Measurements from ENCODE around the gene AIMP1.

AIMP1 gene

DNA sequence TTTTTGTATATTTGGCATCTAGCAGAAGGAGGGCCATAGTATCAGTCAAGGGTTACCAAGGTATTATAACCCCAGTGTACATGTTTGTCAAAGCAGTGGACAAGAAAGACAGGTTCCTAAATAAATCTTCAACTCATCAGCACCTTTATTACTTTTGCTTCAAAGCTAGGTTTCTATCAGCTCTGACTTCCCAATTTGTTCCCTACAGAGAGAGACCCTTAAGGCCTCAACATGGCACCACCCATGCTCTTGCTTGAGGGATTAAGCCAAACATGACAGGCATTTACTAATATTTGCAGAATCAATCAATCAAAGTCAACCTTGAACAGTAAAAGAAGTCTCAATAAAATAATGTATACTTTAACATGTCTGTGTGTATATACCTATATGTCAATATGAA lies 9.8 kb upstream of the AIMP1 start:
- no peak overlapping the region for H3K4me3 ChIP-seq (replicated peaks; ENCODE audit: insufficient read depth, low read length)
- no peaks in the 10 kb centered on the region for H3K27me3 ChIP-seq (ENCODE audit: insufficient read depth, poor library complexity, severe bottlenecking)
- no peak overlapping the region for H3K27ac ChIP-seq (replicated peaks)
- TF ChIP-seq GABPA (IDR thresholded peaks at IDR 0.05; ENCODE audit: low read depth) = no peak
- TF ChIP-seq SPI1 (IDR thresholded peaks at IDR 0.05; ENCODE audit: borderline replicate concordance, low read depth) = no peak
- no peak for TF ChIP-seq POLR2AphosphoS5 (IDR thresholded peaks at IDR 0.05; ENCODE audit: low read depth)
- TF ChIP-seq, protein P1, sequence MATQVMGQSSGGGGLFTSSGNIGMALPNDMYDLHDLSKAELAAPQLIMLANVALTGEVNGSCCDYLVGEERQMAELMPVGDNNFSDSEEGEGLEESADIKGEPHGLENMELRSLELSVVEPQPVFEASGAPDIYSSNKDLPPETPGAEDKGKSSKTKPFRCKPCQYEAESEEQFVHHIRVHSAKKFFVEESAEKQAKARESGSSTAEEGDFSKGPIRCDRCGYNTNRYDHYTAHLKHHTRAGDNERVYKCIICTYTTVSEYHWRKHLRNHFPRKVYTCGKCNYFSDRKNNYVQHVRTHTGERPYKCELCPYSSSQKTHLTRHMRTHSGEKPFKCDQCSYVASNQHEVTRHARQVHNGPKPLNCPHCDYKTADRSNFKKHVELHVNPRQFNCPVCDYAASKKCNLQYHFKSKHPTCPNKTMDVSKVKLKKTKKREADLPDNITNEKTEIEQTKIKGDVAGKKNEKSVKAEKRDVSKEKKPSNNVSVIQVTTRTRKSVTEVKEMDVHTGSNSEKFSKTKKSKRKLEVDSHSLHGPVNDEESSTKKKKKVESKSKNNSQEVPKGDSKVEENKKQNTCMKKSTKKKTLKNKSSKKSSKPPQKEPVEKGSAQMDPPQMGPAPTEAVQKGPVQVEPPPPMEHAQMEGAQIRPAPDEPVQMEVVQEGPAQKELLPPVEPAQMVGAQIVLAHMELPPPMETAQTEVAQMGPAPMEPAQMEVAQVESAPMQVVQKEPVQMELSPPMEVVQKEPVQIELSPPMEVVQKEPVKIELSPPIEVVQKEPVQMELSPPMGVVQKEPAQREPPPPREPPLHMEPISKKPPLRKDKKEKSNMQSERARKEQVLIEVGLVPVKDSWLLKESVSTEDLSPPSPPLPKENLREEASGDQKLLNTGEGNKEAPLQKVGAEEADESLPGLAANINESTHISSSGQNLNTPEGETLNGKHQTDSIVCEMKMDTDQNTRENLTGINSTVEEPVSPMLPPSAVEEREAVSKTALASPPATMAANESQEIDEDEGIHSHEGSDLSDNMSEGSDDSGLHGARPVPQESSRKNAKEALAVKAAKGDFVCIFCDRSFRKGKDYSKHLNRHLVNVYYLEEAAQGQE (IDR thresholded peaks at IDR 0.05; ENCODE audit: insufficient replicate concordance, low read depth) = no peak
- TF ChIP-seq, protein P2, sequence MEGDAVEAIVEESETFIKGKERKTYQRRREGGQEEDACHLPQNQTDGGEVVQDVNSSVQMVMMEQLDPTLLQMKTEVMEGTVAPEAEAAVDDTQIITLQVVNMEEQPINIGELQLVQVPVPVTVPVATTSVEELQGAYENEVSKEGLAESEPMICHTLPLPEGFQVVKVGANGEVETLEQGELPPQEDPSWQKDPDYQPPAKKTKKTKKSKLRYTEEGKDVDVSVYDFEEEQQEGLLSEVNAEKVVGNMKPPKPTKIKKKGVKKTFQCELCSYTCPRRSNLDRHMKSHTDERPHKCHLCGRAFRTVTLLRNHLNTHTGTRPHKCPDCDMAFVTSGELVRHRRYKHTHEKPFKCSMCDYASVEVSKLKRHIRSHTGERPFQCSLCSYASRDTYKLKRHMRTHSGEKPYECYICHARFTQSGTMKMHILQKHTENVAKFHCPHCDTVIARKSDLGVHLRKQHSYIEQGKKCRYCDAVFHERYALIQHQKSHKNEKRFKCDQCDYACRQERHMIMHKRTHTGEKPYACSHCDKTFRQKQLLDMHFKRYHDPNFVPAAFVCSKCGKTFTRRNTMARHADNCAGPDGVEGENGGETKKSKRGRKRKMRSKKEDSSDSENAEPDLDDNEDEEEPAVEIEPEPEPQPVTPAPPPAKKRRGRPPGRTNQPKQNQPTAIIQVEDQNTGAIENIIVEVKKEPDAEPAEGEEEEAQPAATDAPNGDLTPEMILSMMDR (IDR thresholded peaks at IDR 0.05; ENCODE audit: insufficient read depth, low read length) = no peak
- no peak for DNase-seq (ENCODE audit: low read depth in 1 of 2, low spot score in 1 of 2)

DNA sequence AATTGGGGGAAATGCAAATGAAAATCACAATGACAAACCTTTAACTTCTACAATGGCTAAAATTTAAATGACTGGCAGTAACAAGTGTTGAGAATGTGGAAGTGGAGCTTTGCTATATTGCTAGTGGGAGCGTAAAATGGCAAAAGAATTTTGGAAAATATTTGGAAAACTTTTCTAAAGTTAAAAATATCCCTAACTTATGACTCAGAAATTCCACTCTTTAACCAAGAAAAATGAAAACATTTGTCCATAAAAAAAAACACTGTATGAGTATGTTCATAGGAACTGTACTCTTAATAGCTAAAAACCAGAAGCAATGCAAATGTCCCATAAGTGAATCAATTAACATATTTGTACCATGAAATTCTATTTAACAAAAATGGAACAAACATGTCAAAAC lies 4.0 kb upstream of the AIMP1 start:
- Histone ChIP-seq H3K4me3 (replicated peaks; ENCODE audit: insufficient read depth, low read length) (no peak overlapping the region), H3K27ac (replicated peaks) (no peak overlapping the region), H3K27me3 (ENCODE audit: insufficient read depth, poor library complexity, severe bottlenecking) (no peaks in the 10 kb centered on the region)
- TF ChIP-seq, protein P1 (IDR thresholded peaks at IDR 0.05; ENCODE audit: insufficient replicate concordance, low read depth) = no peak
- no peak for TF ChIP-seq POLR2AphosphoS5 (IDR thresholded peaks at IDR 0.05; ENCODE audit: low read depth)
- TF ChIP-seq, protein P2 (IDR thresholded peaks at IDR 0.05; ENCODE audit: insufficient read depth, low read length) = no peak
- TF ChIP-seq GABPA (IDR thresholded peaks at IDR 0.05; ENCODE audit: low read depth) = no peak
- no peak for TF ChIP-seq SPI1 (IDR thresholded peaks at IDR 0.05; ENCODE audit: borderline replicate concordance, low read depth)
- no peak for DNase-seq (ENCODE audit: low read depth in 1 of 2, low spot score in 1 of 2)

DNA sequence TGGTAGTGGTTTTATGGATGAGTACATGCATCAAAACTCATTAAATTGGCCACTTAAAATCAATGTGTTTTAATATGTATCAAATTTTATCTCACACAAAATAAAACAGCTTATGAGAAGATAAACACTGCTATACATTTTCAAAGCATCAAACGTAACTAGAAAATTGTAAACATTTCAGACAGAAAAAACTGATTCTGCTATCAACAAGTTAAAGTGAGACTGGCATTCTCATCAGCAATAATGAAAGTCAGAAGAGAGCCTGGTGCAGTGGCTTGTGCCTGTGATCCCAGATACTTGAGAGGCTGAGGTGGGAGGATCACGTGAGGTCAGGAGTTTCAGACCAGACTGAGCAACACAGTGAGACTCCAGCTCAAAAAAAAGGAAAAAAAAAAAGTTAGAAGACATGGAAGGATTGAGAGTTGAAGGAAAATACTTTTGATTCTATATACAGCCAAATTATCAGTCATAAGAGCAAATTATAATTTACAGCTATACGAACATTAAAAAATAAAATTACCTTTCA lies 3.3 kb upstream of the AIMP1 start:
- TF ChIP-seq SPI1 (IDR thresholded peaks at IDR 0.05; ENCODE audit: borderline replicate concordance, low read depth) (no peak), GABPA (IDR thresholded peaks at IDR 0.05; ENCODE audit: low read depth) (no peak), POLR2AphosphoS5 (IDR thresholded peaks at IDR 0.05; ENCODE audit: low read depth) (no peak)
- TF ChIP-seq, protein P2 (IDR thresholded peaks at IDR 0.05; ENCODE audit: insufficient read depth, low read length) = no peak
- TF ChIP-seq, protein P1 (IDR thresholded peaks at IDR 0.05; ENCODE audit: insufficient replicate concordance, low read depth) = no peak
- H3K27ac ChIP-seq (replicated peaks) = no peak overlapping the region
- DNase-seq (ENCODE audit: low read depth in 1 of 2, low spot score in 1 of 2) = no peak
- H3K27me3 ChIP-seq (ENCODE audit: insufficient read depth, poor library complexity, severe bottlenecking) = no peaks in the 10 kb centered on the region
- H3K4me3 ChIP-seq (replicated peaks; ENCODE audit: insufficient read depth, low read length) = no peak overlapping the region
